Measurements from ENCODE around the gene KIF4A. TPM values are rescaled to one million over a fixed set of nuclear protein-coding genes. Genes with fewer than 3 reads are reported as not detected.

Gene KIF4A
- total and polyA plus RNA-seq, 5 donors from 2014 or later, result 0.34 to 1.2 (median 0.47) TPM

- Mint-ChIP-seq H3K27ac (no peak overlapping the region), H3K4me3 (no peak overlapping the region), H3K36me3 (no peaks in the 10 kb centered on the region), H3K27me3 (no peaks in the 10 kb centered on the region), H3K4me1 (no peaks in the 10 kb centered on the region), H3K9me3 (no peaks in the 10 kb centered on the region)
- Histone ChIP-seq H3K4me1 (ENCODE audit: control insufficient read depth, insufficient read depth, low read length, poor library complexity, severe bottlenecking) (no peaks in the 10 kb centered on the region), H3K4me3 (ENCODE audit: low read depth, low read length) (no peak overlapping the region), H3K9me3 (ENCODE audit: control insufficient read depth in 2 of 2, low read length in 2 of 2) (no peaks in the 10 kb centered on the region), H3K27me3 (ENCODE audit: control insufficient read depth, insufficient read depth, low read length) (no peaks in the 10 kb centered on the region), H3K27ac (ENCODE audit: insufficient read depth, low read length, poor library complexity, severe bottlenecking) (no peak overlapping the region), H3K36me3 (ENCODE audit: control insufficient read depth, insufficient read depth, low read length) (no peaks in the 10 kb centered on the region)
- DNase-seq (no peak), ATAC-seq (ENCODE audit: low read depth in 2 of 2) (no peak)
These were observed 136.7 kb downstream of the KIF4A start for GRCh38 chrX:70426286-70427278.

- Histone ChIP-seq H3K27ac (ENCODE audit: insufficient read depth, low read length, poor library complexity, severe bottlenecking) (no peak overlapping the region), H3K4me1 (ENCODE audit: control insufficient read depth, insufficient read depth, low read length, poor library complexity, severe bottlenecking) (no peaks in the 10 kb centered on the region)
These were observed 137.5 kb downstream of the KIF4A start for GRCh38 chrX:70427365-70427764.

GRCh38 chrX:70429759-70430158 is 139.9 kb downstream of the KIF4A start:
- H3K9me3 ChIP-seq (ENCODE audit: control insufficient read depth in 2 of 2, low read length in 2 of 2), result no peaks in the 10 kb centered on the region
- H3K27ac Mint-ChIP-seq, result no peak overlapping the region
- H3K9me3 Mint-ChIP-seq, result no peaks in the 10 kb centered on the region

More at GRCh38 chrX:70427365-70427764, 137.5 kb downstream of the KIF4A start:
- no peaks in the 10 kb centered on the region for H3K9me3 Mint-ChIP-seq
- H3K4me3 ChIP-seq (ENCODE audit: low read depth, low read length), result no peak overlapping the region
- no peaks in the 10 kb centered on the region for H3K36me3 Mint-ChIP-seq
- ATAC-seq (ENCODE audit: low read depth in 2 of 2) (no peak), DNase-seq (no peak)
- no peaks in the 10 kb centered on the region for H3K27me3 ChIP-seq (ENCODE audit: control insufficient read depth, insufficient read depth, low read length)
- H3K27me3 Mint-ChIP-seq, result no peaks in the 10 kb centered on the region
- H3K27ac Mint-ChIP-seq, result no peak overlapping the region
- no peak overlapping the region for H3K4me3 Mint-ChIP-seq
- H3K9me3 ChIP-seq (ENCODE audit: control insufficient read depth in 2 of 2, low read length in 2 of 2), result no peaks in the 10 kb centered on the region
- no peaks in the 10 kb centered on the region for H3K36me3 ChIP-seq (ENCODE audit: control insufficient read depth, insufficient read depth, low read length)
- no peaks in the 10 kb centered on the region for H3K4me1 Mint-ChIP-seq

GRCh38 chrX:70432936-70433847 is 143.3 kb downstream of the KIF4A start:
- peak overlapping the region; percentile 38 to 94 (median 94) for H3K27ac Mint-ChIP-seq
- Histone ChIP-seq H3K4me1 (ENCODE audit: control insufficient read depth, insufficient read depth, low read length, poor library complexity, severe bottlenecking) (peaks cover 16% of the 10 kb centered on the region), H3K27me3 (ENCODE audit: control insufficient read depth, insufficient read depth, low read length) (peaks cover 4% of the 10 kb centered on the region), H3K4me3 (ENCODE audit: low read depth, low read length) (peak overlapping the region; percentile 37), H3K9me3 (ENCODE audit: control insufficient read depth in 2 of 2, low read length in 2 of 2) (no peaks in the 10 kb centered on the region), H3K36me3 (ENCODE audit: control insufficient read depth, insufficient read depth, low read length) (no peaks in the 10 kb centered on the region), H3K27ac (ENCODE audit: insufficient read depth, low read length, poor library complexity, severe bottlenecking) (no peak overlapping the region)
- peak overlapping the region; percentile 90 to 97 (median 95) for H3K4me3 Mint-ChIP-seq
- peaks cover 0 to 18% (median 7%) of the 10 kb centered on the region in 4 donors for H3K4me1 Mint-ChIP-seq
- ATAC-seq (ENCODE audit: low read depth in 2 of 2) (no peak), DNase-seq (no peak)
- H3K27me3 Mint-ChIP-seq, result peaks cover 1% of the 10 kb centered on the region
- H3K9me3 Mint-ChIP-seq, result no peaks in the 10 kb centered on the region
- no peaks in the 10 kb centered on the region for H3K36me3 Mint-ChIP-seq

More at GRCh38 chrX:70429759-70430158, 139.9 kb downstream of the KIF4A start:
- Mint-ChIP-seq H3K27me3 (no peaks in the 10 kb centered on the region), H3K4me1 (peaks cover 0 to 12% (median 3%) of the 10 kb centered on the region in 4 donors), H3K4me3 (no peak overlapping the region), H3K36me3 (no peaks in the 10 kb centered on the region)
- Histone ChIP-seq H3K27ac (ENCODE audit: insufficient read depth, low read length, poor library complexity, severe bottlenecking) (no peak overlapping the region), H3K27me3 (ENCODE audit: control insufficient read depth, insufficient read depth, low read length) (no peaks in the 10 kb centered on the region), H3K4me1 (ENCODE audit: control insufficient read depth, insufficient read depth, low read length, poor library complexity, severe bottlenecking) (peaks cover 11% of the 10 kb centered on the region), H3K4me3 (ENCODE audit: low read depth, low read length) (no peak overlapping the region), H3K36me3 (ENCODE audit: control insufficient read depth, insufficient read depth, low read length) (no peaks in the 10 kb centered on the region)
- DNase-seq, result no peak
- ATAC-seq (ENCODE audit: low read depth in 2 of 2), result no peak

GRCh38 chrX:70433848-70434351 is 144.0 kb downstream of the KIF4A start:
- peaks cover 4% of the 10 kb centered on the region for H3K27me3 ChIP-seq (ENCODE audit: control insufficient read depth, insufficient read depth, low read length)
- ATAC-seq (ENCODE audit: low read depth in 2 of 2), result peak; percentile 83 to 85
- H3K36me3 ChIP-seq (ENCODE audit: control insufficient read depth, insufficient read depth, low read length), result no peaks in the 10 kb centered on the region
- H3K9me3 Mint-ChIP-seq, result no peaks in the 10 kb centered on the region
- peak overlapping the region; percentile 90 to 97 (median 95) for H3K4me3 Mint-ChIP-seq
- H3K9me3 ChIP-seq (ENCODE audit: control insufficient read depth in 2 of 2, low read length in 2 of 2), result no peaks in the 10 kb centered on the region
- H3K27me3 Mint-ChIP-seq, result peaks cover 7% of the 10 kb centered on the region
- DNase-seq, result peak; percentile 64 to 78 (median 77)
- peaks cover 16% of the 10 kb centered on the region for H3K4me1 ChIP-seq (ENCODE audit: control insufficient read depth, insufficient read depth, low read length, poor library complexity, severe bottlenecking)
- H3K36me3 Mint-ChIP-seq, result no peaks in the 10 kb centered on the region
- H3K4me3 ChIP-seq (ENCODE audit: low read depth, low read length), result peak overlapping the region; percentile 79
- peak overlapping the region; percentile 63 to 94 (median 94) for H3K27ac Mint-ChIP-seq
- H3K27ac ChIP-seq (ENCODE audit: insufficient read depth, low read length, poor library complexity, severe bottlenecking), result peak overlapping the region; percentile 67
- H3K4me1 Mint-ChIP-seq, result peaks cover 0 to 18% (median 7%) of the 10 kb centered on the region in 4 donors

GRCh38 chrX:70434352-70434866 is 144.5 kb downstream of the KIF4A start:
- Histone ChIP-seq H3K4me3 (ENCODE audit: low read depth, low read length) (peak overlapping the region; percentile 79), H3K36me3 (ENCODE audit: control insufficient read depth, insufficient read depth, low read length) (no peaks in the 10 kb centered on the region), H3K4me1 (ENCODE audit: control insufficient read depth, insufficient read depth, low read length, poor library complexity, severe bottlenecking) (peaks cover 16% of the 10 kb centered on the region), H3K27ac (ENCODE audit: insufficient read depth, low read length, poor library complexity, severe bottlenecking) (peak overlapping the region; percentile 67), H3K27me3 (ENCODE audit: control insufficient read depth, insufficient read depth, low read length) (peaks cover 4% of the 10 kb centered on the region), H3K9me3 (ENCODE audit: control insufficient read depth in 2 of 2, low read length in 2 of 2) (no peaks in the 10 kb centered on the region)
- Mint-ChIP-seq H3K27ac (peak overlapping the region; percentile 63 to 94 (median 94)), H3K9me3 (no peaks in the 10 kb centered on the region), H3K36me3 (no peaks in the 10 kb centered on the region), H3K4me3 (peak overlapping the region; percentile 90 to 97 (median 95)), H3K4me1 (peaks cover 0 to 20% (median 8%) of the 10 kb centered on the region in 4 donors), H3K27me3 (peaks cover 10% of the 10 kb centered on the region)
- DNase-seq (peak in 2 of 3 donors; percentile 62 to 71), ATAC-seq (ENCODE audit: low read depth in 2 of 2) (peak; percentile 32 to 41)
